Suppressor macrophage treated with lipopolysaccharide for 1 hour (primary cell): ENCODE results near the gene CEACAM5.
"Not testable (repeated sequence)": the region's sequence is repeated elsewhere in the genome, so short reads cannot be mapped to it uniquely, and the experiment has no call there.

Experiments
- DNase-seq, 3 donors: peaks; one replicate each; pipeline ENCODE4 v3.0.0-alpha.2; 2020 to 2022

CEACAM5 gene

GRCh38 chr19:41700381-41701195 is 7.8 kb upstream of the CEACAM5 start:
- no peak for DNase-seq

GRCh38 chr19:41701401-41702075 is 6.9 kb upstream of the CEACAM5 start:
- peak in 2 of 3 donors; percentile 10 to 34 for DNase-seq

DNA sequence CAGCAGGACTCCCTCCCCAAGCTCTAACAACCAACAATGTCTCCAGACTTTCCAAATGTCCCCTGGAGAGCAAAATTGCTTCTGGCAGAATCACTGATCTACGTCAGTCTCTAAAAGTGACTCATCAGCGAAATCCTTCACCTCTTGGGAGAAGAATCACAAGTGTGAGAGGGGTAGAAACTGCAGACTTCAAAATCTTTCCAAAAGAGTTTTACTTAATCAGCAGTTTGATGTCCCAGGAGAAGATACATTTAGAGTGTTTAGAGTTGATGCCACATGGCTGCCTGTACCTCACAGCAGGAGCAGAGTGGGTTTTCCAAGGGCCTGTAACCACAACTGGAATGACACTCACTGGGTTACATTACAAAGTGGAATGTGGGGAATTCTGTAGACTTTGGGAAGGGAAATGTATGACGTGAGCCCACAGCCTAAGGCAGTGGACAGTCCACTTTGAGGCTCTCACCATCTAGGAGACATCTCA is 6.2 kb upstream of the CEACAM5 start:
- DNase-seq = no peak

GRCh38 chr19:41703602-41704293 is 4.7 kb upstream of the CEACAM5 start:
- DNase-seq = no peak

GRCh38 chr19:41705393-41706174 is 2.8 kb upstream of the CEACAM5 start:
- peak; percentile 24 to 68 (median 39) for DNase-seq

- peak; percentile 68 to 82 (median 76) for DNase-seq
Measured at GRCh38 chr19:41706741-41707501, 1.5 kb upstream of the CEACAM5 start.

DNA sequence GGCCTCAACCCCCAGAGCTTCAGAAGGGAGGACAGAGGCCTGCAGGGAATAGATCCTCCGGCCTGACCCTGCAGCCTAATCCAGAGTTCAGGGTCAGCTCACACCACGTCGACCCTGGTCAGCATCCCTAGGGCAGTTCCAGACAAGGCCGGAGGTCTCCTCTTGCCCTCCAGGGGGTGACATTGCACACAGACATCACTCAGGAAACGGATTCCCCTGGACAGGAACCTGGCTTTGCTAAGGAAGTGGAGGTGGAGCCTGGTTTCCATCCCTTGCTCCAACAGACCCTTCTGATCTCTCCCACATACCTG is 969 bp upstream of the CEACAM5 start:
- DNase-seq = no peak

DNA sequence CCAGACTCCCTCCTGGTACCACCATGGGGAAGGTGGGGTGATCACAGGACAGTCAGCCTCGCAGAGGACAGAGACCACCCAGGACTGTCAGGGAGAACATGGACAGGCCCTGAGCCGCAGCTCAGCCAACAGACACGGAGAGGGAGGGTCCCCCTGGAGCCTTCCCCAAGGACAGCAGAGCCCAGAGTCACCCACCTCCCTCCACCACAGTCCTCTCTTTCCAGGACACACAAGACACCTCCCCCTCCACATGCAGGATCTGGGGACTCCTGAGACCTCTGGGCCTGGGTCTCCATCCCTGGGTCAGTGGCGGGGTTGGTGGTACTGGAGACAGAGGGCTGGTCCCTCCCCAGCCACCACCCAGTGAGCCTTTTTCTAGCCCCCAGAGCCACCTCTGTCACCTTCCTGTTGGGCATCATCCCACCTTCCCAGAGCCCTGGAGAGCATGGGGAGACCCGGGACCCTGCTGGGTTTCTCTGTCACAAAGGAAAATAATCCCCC is 505 bp upstream of the CEACAM5 start:
- no peak for DNase-seq

GRCh38 chr19:41709516-41709915 is 1.1 kb downstream of the CEACAM5 start:
- not testable (repeated sequence) for DNase-seq

GRCh38 chr19:41709951-41710645 is 1.7 kb downstream of the CEACAM5 start:
- no peak for DNase-seq

GRCh38 chr19:41711376-41712261 is 3.2 kb downstream of the CEACAM5 start:
- no peak for DNase-seq

DNA sequence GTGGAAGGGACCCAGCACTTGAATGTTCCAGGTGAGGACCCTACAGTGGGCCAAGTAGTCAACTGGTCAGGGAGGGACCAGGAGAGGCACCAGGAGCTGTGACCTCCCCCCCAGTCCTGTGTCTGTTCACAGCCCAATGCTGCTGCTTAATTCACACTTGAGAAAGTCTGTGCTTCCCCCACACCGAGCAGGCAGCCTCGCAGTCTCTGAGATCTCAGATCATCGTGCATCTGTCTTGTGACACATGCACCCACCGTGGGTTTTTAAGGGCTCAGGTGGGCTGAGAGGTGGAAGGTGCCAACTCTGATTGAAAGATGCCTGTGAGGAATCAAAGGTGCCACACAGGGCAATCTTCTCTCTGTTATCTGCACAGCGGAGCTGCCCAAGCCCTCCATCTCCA is 6.2 kb downstream of the CEACAM5 start:
- no peak for DNase-seq

DNA sequence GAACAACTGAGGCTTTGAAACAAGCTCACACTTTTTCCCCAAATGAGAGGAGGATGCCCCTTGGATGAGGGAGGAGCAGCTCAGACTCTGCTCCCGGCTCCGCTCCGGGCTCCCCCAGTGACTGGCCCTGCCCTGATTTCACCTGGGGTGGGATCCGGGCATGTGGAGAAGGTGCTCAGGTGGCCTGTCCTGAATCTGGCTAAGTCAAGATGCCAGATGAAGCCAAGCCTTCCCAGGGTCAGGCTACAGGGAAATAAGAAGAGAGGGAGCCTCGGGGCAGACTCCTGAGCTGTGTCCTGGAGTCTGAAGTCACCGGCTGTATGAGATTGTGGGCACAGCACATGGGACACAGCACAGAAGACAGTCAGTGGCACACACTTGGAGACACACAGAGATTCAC is 10.3 kb downstream of the CEACAM5 start:
- DNase-seq = no peak

DNA sequence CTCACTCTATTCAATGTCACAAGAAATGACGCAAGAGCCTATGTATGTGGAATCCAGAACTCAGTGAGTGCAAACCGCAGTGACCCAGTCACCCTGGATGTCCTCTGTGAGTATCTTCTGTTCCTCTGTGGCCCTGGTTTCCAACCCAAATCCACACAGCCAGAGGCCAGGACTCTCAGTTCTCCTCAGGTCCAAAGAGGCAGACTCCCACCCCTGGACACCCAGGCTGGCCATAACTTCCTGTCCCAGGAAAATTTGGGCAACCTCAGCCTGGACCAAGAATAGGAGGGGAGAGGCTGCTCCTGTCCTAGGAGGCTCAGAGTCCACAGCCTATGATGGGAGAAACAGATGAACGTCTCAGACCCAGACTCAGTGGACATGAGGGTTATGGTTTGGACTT is 11.7 kb downstream of the CEACAM5 start:
- no peak for DNase-seq

DNA sequence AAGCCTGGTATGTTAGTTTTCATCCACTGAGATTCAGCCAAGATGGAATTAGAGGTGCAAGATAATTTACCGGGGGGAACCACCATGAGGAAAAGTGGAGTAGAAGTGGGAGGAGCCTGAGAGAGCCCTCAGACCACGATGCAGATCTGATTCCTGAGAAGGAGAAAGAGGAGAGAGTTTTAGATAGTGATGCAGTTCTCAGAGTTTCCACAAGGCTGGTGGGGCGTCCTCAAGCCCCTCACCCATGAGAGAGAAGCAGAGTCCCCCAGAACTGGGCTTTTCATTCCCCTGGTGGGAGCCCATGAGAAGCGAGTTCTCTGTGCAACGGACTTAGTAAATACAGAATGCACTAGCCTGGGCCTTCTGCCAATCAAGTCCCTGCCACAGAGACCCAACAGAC is 18.1 kb downstream of the CEACAM5 start:
- no peak for DNase-seq

GRCh38 chr19:41734156-41734555 is 25.7 kb downstream of the CEACAM5 start:
- no peak for DNase-seq

DNA sequence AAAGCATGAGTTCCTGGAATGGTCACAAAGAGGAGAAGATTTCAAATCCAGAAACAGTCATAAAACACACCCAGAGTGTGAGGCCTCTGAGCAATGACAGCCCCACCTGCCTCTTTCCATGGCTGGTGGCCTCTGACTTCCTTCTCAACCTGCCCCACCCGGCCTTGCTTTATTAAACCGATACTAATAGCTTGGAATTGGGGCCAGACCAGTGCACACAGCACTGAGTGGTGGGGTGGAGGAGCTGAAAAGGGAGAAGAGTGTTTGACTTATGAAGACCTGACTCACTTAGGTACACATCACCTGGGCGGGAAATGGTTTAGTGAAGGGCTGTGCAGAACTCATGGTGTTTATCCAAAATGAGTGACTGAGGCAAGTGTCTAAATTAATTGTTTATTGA is 26.2 kb downstream of the CEACAM5 start:
- DNase-seq = no peak

GRCh38 chr19:41735071-41735600 is 26.7 kb downstream of the CEACAM5 start:
- no peak for DNase-seq

GRCh38 chr19:41739361-41739760 is 30.9 kb downstream of the CEACAM5 start:
- no peak for DNase-seq
